A673 (cell line): ENCODE data around the gene SGO2.
"Not testable (repeated sequence)": the region's sequence is repeated elsewhere in the genome, so short reads cannot be mapped to it uniquely, and the experiment has no call there.

Experiments used
- EZH2 ChIP-seq: fragments of 200-600 bp; sonication (generic); IDR thresholded peaks from 2 replicates; pipeline ENCODE4 v1.6.1; 2017; ENCODE audit warnings: borderline replicate concordance, low read depth, mild to moderate bottlenecking, mixed read lengths, antibody characterized with exemption, low read length; ENCODE audit not compliant: poor library complexity, severe bottlenecking
- TF ChIP-seq, protein P1 (sequence below): fragments of 300-800, 200-600 bp; sonication (generic); conservative IDR thresholded peaks from 2 replicates; pipeline ENCODE4 v1.5.1; 2017; ENCODE audit warnings: low read depth, mild to moderate bottlenecking, antibody characterized with exemption, low read length, moderate library complexity, mixed read lengths

DNA sequence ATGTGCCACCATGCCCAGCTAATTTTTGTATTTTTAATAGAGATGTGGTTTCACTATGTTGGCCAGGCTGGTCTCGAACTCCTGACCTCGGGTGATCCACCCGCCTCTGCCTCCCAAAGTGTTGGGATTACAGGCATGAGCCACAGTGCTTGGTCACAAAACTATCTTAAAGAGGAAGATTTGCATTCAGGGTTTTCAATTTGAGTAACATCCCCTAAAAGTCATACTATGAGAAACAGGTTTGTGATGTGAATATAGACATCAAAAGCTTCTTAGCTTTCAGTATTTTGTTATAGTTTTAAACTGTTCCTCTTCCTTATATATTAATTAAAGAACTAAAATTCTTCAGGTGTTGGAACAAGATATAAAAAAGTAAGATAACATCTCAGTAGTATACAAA lies 84.2 kb downstream of the SGO2 start:
- TF ChIP-seq, protein P1, sequence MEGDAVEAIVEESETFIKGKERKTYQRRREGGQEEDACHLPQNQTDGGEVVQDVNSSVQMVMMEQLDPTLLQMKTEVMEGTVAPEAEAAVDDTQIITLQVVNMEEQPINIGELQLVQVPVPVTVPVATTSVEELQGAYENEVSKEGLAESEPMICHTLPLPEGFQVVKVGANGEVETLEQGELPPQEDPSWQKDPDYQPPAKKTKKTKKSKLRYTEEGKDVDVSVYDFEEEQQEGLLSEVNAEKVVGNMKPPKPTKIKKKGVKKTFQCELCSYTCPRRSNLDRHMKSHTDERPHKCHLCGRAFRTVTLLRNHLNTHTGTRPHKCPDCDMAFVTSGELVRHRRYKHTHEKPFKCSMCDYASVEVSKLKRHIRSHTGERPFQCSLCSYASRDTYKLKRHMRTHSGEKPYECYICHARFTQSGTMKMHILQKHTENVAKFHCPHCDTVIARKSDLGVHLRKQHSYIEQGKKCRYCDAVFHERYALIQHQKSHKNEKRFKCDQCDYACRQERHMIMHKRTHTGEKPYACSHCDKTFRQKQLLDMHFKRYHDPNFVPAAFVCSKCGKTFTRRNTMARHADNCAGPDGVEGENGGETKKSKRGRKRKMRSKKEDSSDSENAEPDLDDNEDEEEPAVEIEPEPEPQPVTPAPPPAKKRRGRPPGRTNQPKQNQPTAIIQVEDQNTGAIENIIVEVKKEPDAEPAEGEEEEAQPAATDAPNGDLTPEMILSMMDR, result not testable (repeated sequence)
- TF ChIP-seq EZH2, result not testable (repeated sequence)
